ENCODE results near the gene FAM219B.
"Not testable (repeated sequence)": the region's sequence is repeated elsewhere in the genome, so short reads cannot be mapped to it uniquely, and the experiment has no call there.

The FAM219B gene

GRCh38 chr15:74906450-74907162, at the start of gene FAM219B:
FAM219B (minus strand) TSS chr15:74906851; CDS start chr15:74906800, 51 bp downstream.
- DNase-seq (ENCODE audit: low read depth in 2 of 2), result peak; percentile 54 to 57

GRCh38 chr15:74955796-74956647, 49.4 kb upstream of the FAM219B start:
- peak; percentile 21 to 31 for DNase-seq (ENCODE audit: low read depth in 2 of 2)

- DNase-seq (ENCODE audit: low read depth in 2 of 2), result no peak
Observed at GRCh38 chr15:74955017-74955416, 48.4 kb upstream of the FAM219B start.

- DNase-seq (ENCODE audit: low read depth in 2 of 2), result no peak
Observed at GRCh38 chr15:74954515-74954914, 47.9 kb upstream of the FAM219B start.

GRCh38 chr15:74951006-74951405, 44.4 kb upstream of the FAM219B start:
- no peak for DNase-seq (ENCODE audit: low read depth in 2 of 2)

DNA sequence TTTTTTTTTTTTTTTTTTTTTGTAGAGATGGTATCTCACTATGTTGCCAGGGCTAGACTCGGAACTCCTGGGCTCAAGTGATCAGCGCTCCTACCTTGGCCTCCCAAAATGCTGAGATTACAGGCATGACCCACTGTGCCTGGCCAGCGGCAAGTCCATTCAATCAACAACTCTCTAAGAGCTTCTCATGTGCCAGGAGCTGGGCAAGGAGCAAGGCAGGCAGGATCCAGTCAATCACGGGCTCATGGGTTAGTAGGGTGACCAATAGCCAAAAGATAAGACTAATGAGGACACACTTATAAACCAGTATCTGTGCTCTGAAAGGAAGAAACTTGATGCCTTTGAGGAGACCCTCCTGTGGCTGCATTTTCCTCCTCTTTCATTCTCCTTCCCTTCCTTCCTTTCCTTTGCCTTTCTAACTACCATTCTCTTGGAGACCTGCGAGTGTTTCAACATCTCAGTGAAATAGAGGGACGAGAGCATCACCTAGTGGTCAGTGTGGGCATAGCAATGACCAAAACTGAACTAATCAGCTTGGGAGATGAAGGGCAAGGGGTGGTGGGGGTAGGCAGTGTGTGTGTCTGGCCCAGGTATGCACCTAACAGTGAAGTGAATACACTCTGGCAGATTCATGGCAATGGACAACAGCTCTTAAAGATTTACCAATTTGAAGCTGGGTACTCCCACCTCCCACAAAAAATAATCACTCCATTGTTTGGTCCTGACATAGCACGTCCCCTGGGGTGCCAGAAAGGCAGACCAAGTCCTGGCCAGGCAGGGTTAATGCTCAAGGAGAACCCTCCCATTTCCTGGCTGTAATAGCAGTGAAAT, 43.6 kb upstream of the FAM219B start:
- DNase-seq (ENCODE audit: low read depth in 2 of 2), result peak; percentile 56 to 64

DNA sequence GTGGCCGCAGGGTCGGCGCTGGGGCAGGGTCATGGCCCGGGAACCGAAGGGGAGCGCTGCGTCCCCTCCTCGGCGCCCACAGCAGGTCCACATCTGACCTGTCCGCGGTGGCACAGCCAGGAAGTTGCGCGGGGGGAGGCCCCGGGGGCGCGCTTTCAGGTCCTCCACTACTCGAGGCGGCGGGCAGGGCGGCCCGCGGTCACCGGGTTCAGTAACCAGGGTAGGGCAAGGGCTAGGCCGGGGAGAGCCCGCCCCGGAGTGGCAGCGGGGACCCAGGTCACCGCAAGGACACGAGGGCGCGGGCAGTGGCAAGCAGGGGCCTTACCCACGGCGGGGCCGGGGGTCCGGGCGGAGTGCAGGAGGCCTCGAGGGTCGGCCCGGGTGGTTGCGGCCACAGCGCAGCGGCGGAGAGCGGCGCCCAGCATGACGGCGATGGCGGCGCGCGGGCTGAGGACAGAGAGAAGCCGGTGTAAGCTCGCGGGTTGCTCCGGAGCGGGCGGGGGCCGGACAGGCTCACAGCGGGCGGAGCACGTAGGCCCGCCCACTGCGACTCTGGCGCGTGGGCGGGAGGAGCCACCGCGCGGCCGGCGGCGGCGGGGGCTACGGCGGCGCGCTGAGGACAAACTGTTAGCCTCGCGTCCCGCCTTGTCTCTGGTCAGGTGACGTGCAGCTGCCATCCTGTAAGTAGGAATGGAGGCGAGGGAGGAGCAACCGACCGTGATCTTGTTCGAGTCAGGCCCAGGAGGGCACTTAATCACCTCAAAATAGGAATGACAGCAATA, 31.1 kb upstream of the FAM219B start, which contains the start of gene COX5A:
Gene COX5A, minus strand, starts transcription at position 484 of the 782 bp plus-strand sequence. Its CDS starts 59 bp downstream, at position 425.
- peak; percentile 74 to 79 for DNase-seq (ENCODE audit: low read depth in 2 of 2)

DNA sequence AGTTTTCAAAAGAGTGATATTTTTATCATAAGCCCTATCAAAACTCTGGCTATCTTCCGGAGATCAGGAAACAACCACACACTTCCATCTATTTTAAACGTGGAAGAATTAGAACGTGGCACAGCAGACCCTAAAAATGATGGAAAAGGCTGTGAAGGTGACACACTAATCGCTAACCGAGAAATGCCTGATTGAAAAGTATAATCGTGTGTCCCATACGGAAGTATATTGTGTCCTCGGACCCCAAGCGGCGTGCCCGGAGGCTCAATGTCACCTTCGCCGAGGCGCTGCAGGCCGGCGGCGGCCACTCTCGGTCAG, 30.6 kb upstream of the FAM219B start:
- no peak for DNase-seq (ENCODE audit: low read depth in 2 of 2)

GRCh38 chr15:74935193-74935592, 28.5 kb upstream of the FAM219B start:
- not testable (repeated sequence) for DNase-seq (ENCODE audit: low read depth in 2 of 2)

GRCh38 chr15:74933573-74933972, 26.9 kb upstream of the FAM219B start:
- DNase-seq (ENCODE audit: low read depth in 2 of 2), result no peak

DNA sequence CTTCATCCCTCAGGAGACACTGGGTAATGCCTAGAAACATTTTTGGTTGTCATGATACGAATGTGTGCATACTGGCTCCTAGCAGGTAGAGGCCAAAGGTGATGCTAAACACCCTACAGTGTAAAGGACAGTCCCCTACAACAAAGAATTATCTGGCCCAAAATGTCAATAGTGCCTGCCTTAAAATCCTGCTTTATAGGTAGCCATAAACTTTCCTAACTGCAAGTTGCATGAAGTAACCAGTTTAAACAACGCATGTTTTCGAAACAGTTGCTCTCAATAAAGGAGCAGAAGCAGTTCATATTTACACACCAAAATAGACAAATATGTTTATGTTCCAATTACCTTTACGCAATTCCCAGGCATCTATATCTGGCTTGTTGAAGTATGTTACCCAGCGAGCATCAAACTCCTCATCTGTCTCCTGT, 22.1 kb upstream of the FAM219B start:
- no peak for DNase-seq (ENCODE audit: low read depth in 2 of 2)

GRCh38 chr15:74924525-74924924, 17.9 kb upstream of the FAM219B start:
- DNase-seq (ENCODE audit: low read depth in 2 of 2), result no peak

DNA sequence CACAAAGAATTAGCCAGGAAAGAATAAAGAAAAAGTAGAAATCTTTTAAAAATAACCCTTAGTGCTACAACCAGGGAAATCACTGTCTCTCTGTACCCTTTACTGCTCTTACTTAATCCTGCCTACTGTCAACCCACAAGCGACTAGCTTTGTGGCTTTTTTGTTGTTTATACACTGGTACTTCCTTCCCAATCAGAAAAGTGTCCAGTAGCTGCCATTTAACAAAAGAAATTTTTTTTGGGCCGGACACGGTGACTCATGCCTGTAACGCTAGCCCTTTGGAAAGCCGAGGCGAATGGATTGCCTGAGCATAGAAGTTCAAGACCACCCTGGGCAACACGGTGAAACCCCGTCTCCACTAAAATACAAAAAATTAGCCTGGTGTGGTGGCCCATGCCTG, 13.8 kb upstream of the FAM219B start:
- DNase-seq (ENCODE audit: low read depth in 2 of 2), result no peak

- DNase-seq (ENCODE audit: low read depth in 2 of 2), result no peak
Observed at GRCh38 chr15:74917676-74918075, 11.0 kb upstream of the FAM219B start.

DNA sequence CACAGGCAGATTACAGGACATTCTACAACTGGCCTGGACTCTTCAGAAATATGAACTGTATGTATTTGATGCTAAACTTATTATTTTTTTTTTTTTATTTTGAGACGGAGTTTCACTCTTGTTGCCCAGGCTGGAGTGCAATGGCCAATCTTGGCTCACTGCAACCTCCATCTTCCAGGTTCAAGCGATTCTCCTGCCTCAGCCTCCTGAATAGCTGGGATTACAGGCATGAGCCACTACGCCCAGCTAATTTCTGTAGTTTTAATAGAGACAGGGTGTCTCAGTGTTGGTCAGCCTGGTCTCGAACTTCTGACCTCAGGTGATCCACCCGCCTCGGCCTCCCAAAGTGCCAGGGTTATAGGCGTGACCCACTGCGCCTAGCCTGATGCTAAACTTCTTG, 7.1 kb upstream of the FAM219B start:
- DNase-seq (ENCODE audit: low read depth in 2 of 2), result not testable (repeated sequence)

- no peak for DNase-seq (ENCODE audit: low read depth in 2 of 2)
Observed at GRCh38 chr15:74913041-74913440, 6.4 kb upstream of the FAM219B start.

GRCh38 chr15:74908635-74909034, 2.0 kb upstream of the FAM219B start:
- no peak for DNase-seq (ENCODE audit: low read depth in 2 of 2)

GRCh38 chr15:74907163-74907870, 666 bp upstream of the FAM219B start:
- no peak for DNase-seq (ENCODE audit: low read depth in 2 of 2)

DNA sequence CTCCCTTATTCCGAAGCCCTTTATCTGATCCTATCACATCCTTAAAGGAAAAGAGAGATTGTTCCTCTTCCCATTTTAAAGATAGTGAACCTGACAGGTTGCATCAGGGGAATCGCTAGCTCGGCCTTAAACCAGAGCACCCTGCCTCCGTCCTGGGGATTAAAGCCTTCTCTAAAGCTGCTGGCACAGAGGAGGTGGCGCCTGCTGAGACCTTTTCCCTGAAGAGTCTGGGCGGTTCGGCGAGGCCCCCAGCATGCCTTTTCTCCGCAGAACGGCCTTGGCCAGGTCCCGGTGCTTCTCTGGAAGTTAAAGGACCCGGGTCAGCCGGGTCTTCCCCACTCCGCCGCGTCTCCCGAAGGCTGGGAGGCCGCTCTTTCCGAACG, 593 bp downstream of the FAM219B start:
- DNase-seq (ENCODE audit: low read depth in 2 of 2), result no peak

- DNase-seq (ENCODE audit: low read depth in 2 of 2), result no peak
Observed at GRCh38 chr15:74904190-74904805, 2.4 kb downstream of the FAM219B start.

Measured in stimulated activated CD8-positive, alpha-beta memory T cell treated with anti-CD3 and anti-CD28 coated beads, Interleukin-7, amount 100 ng/mL, for 1 hour (primary cell).